Muscle of back (tissue), 11 donors: ENCODE data around the gene MUC5B. TPM values are rescaled to one million over a fixed set of nuclear protein-coding genes. Genes with fewer than 3 reads are reported as not detected.
"Not testable (repeated sequence)": the region's sequence is repeated elsewhere in the genome, so short reads cannot be mapped to it uniquely, and the experiment has no call there.

Experiments used
- DNase-seq, 3 donors: peaks; one replicate each; pipeline versions ENCODE4 v3.0.0 to v3.0.0-alpha.2; 2013
- polyA plus RNA-seq, 10 donors: library from polyadenylated mRNA; unstranded; fragments of 120-200 nt; gene quantifications; one replicate each; pipeline ENCODE4 v1.2.1, GENCODE V29; 2013; ENCODE audit not compliant: insufficient read length in 10 of 10

Gene MUC5B
- polyA plus RNA-seq, 10 donors = 0.01 to 0.36 (median 0.03) TPM; not detected in 2

DNA sequence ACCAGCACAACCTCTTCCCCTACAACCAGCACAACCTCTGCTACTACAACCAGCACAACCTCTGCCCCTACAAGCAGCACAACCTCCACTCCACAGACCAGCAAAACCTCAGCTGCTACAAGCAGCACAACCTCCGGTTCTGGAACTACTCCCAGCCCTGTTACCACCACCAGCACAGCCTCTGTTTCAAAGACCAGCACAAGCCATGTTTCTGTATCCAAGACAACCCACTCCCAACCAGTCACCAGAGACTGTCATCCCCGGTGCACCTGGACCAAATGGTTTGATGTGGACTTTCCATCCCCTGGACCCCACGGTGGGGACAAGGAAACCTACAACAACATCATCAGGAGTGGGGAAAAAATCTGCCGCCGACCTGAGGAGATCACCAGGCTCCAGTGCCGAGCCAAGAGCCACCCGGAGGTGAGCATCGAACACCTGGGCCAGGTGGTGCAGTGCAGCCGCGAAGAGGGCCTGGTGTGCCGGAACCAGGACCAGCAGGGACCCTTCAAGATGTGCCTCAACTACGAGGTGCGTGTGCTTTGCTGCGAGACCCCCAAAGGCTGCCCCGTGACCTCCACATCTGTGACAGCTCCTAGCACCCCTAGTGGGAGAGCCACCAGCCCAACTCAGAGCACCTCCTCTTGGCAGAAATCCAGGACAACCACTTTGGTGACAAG lies 34.3 kb upstream of the MUC5B start:
- not testable (repeated sequence) for DNase-seq

DNA sequence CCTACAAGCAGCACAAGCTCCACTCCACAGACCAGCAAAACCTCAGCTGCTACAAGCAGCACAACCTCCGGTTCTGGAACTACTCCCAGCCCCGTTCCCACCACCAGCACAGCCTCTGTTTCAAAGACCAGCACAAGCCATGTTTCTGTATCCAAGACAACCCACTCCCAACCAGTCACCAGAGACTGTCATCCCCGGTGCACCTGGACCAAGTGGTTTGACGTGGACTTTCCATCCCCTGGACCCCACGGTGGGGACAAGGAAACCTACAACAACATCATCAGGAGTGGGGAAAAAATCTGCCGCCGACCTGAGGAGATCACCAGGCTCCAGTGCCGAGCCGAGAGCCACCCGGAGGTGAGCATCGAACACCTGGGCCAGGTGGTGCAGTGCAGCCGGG lies 33.0 kb upstream of the MUC5B start:
- DNase-seq = not testable (repeated sequence)

DNA sequence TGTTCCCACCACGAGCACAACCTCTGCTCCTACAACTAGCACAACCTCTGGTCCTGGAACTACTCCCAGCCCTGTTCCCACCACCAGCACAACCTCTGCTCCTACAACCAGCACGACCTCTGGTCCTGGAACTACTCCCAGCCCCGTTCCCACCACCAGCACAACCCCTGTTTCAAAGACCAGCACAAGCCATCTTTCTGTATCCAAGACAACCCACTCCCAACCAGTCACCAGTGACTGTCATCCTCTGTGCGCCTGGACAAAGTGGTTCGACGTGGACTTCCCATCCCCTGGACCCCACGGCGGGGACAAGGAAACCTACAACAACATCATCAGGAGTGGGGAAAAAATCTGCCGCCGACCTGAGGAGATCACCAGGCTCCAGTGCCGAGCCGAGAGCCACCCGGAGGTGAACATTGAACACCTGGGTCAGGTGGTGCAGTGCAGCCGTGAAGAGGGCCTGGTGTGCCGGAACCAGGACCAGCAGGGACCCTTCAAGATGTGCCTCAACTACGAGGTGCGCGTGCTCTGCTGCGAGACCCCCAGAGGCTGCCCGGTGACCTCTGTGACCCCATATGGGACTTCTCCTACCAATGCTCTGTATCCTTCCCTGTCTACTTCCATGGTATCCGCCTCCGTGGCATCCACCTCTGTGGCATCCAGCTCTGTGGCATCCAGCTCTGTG lies 30.9 kb upstream of the MUC5B start:
- DNase-seq = not testable (repeated sequence)

DNA sequence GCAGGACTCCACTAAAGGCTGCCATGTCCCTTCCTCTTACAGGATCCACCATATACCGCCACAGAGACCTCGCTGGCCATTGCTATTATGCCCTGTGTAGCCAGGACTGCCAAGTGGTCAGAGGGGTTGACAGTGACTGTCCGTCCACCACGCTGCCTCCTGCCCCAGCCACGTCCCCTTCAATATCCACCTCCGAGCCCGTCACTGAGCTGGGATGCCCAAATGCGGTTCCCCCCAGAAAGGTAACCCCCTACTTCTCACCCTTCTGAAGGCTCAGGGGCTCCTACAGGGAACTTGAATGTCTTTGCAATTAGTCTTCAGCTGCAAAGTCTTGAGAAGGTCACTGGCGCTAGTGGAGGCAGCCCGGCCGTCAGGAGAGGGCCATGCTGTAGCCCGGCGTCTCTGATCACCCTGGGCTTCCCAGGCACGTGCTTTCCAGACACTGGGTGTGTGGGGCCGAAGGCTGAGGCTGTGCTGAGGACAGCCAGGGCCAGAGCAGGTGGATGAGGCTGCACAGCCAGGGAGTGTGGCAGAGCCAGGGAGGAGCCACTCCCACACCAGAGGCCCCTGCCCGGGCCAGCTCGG lies 30.0 kb upstream of the MUC5B start:
- DNase-seq = no peak

DNA sequence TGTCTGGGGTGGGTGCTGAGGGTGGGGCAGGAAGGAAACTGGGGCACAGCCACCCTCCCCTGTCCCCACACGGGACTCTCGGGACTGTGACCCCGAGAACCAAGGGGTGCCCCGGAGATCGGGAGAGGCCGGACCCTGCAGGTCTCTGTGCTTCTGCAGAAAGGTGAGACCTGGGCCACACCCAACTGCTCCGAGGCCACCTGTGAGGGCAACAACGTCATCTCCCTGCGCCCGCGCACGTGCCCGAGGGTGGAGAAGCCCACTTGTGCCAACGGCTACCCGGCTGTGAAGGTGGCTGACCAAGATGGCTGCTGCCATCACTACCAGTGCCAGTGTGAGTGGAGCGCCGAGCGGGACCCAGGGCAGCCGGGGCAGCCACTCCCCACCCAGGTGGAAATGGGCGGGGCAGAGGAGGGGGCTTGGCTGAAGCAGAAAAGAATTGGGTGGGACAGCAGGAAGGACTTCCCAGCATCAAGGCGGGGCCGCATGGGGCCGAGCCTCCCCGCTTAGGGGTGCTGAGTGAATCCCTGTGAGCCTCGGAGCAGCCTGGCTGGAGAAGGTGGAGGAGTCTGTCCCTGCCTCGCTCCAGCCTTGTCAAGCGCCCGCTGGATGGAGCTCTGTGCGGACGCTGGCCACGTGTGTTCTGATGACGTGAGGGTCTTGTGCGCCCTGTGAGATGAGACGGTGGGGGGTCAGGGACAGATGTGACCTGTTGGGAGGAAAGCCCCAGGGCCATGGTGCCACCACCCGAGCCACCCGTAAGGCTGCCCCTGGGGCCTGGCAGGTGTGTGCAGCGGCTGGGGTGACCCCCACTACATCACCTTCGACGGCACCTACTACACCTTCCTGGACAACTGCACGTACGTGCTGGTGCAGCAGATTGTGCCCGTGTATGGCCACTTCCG lies 29.3 kb upstream of the MUC5B start:
- no peak for DNase-seq

DNA sequence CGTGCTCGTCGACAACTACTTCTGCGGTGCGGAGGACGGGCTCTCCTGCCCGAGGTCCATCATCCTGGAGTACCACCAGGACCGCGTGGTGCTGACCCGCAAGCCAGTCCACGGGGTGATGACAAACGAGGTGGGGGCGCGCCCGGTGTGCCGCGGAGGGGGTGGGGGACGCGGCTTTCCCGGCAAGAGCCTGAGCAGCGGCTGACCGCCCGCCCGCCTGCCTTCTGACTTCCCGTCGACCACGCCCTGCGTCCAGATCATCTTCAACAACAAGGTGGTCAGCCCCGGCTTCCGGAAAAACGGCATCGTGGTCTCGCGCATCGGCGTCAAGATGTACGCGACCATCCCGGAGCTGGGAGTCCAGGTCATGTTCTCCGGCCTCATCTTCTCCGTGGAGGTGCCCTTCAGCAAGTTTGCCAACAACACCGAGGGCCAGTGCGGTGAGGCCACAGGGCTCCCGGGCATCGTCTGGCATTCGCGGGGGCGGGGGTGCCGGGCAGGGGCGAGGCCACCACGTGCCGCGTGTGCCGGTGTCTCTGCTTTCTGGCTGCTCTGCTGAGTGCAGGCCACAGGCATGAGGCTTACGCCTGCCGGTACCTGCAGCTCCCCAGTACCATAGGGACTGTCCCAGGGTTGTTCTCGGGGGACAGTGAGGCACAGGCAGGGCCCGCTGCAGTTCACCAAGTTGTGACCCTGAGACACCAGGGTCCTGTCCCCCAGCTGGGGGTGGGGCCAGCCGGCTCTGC lies 28.5 kb upstream of the MUC5B start:
- DNase-seq = no peak

DNA sequence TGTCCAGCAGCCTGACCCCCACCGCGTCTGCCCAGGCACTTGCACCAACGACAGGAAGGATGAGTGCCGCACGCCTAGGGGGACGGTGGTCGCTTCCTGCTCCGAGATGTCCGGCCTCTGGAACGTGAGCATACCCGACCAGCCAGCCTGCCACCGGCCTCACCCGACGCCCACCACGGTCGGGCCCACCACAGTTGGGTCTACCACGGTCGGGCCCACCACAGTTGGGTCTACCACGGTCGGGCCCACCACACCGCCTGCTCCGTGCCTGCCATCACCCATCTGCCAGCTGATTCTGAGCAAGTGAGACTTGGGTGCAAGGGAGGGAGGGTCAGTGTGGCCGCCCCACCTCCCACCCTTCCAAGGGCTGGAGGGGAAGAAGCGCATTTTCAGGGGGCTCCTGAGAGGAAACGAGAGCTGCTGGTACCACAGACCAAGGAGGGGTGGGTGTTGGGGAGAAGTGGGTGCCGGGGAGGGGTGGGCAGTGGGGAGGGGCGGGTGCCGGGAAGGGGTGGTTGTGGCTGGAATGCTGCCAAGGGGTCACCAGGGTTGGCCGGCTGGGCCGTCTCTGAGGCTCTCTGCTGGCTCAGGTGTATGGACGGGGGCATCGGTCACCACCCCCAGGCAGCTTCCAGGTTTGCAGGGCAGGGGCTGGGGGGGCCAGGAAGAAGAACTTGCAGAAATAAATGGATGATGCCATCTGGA lies 27.7 kb upstream of the MUC5B start:
- no peak for DNase-seq

DNA sequence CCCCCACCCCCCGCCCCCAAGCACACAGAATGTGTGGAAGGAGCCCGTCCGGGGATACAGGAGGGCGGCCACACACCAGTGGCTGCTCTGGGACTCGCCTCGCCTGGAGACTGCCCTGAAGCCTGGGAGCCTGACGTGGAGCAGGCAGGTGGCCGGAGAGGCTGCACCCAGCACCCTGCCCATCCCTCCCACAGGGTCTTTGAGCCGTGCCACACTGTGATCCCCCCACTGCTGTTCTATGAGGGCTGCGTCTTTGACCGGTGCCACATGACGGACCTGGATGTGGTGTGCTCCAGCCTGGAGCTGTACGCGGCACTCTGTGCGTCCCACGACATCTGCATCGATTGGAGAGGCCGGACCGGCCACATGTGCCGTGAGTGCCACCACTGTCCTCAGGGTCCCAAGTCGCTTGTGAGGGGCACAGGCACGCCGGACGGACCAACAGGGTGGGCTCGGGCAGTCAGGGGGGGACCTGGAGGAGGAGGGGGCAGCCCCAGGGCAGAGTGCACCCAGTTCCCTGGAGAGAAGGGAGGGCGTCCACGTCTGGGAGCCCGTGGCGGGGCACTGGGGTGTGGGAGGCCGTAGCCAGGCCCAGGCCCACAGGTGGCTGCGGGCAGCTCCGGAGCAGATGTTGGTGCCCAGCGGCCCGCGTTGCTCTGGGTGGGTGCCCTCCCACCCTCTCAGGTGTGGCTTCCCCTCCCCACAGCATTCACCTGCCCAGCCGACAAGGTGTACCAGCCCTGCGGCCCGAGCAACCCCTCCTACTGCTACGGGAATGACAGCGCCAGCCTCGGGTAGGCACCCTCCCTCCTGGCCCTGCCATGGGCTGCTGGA lies 27.0 kb upstream of the MUC5B start:
- DNase-seq = no peak

DNA sequence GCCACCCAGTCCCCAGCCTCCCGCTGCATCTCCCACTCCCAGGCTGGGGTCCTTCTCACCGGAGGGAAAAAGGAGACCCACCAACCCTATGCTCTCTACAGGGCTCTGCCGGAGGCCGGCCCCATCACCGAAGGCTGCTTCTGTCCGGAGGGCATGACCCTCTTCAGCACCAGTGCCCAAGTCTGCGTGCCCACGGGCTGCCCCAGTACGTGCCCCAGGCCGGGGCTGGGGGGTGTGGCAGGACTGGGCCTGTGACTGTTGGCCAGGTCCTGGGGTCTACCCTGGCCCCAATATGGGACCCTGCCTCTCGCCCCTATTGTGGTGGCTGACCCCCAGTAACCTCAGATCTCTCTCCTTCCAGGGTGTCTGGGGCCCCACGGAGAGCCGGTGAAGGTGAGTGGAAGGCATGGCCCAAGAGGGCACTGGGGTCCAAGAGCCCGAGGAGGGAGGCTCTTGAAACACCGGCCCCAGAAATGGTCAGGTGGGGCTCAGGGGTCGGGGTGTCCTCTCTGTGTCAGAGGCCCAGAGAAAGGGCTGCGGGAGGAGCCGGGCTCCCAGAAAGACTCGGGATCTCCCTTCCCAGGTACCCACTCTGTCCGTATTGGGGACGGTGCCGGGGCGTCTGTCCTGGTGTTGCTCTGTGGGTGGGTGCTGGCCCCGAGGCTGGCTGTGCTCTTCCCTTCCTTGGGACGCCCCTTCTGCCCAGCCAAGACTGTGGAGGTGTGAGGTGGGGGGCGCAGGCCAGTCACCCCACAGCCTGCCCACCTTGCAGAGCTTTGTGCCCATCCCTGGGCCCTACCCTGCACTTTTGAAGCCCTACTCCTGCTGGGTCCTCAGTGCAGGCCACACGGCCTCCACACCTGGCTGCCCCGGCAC lies 26.1 kb upstream of the MUC5B start:
- DNase-seq = no peak

DNA sequence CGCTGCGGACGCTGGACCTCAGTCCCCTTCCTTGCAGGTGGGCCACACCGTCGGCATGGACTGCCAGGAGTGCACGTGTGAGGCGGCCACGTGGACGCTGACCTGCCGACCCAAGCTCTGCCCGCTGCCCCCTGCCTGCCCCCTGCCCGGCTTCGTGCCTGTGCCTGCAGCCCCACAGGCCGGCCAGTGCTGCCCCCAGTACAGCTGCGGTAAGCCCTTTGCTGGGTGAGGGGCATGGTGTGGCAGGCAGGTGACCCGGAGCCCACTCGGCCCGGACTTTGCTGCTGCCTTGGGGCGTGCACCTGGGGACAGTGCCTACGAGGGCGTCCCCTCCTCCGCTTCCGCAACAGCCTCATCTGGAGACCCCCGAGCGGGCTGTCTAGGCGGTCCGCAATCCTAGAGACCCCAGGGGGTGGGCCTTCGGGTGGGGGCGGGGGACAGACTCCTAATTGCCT lies 25.4 kb upstream of the MUC5B start:
- DNase-seq = no peak

DNA sequence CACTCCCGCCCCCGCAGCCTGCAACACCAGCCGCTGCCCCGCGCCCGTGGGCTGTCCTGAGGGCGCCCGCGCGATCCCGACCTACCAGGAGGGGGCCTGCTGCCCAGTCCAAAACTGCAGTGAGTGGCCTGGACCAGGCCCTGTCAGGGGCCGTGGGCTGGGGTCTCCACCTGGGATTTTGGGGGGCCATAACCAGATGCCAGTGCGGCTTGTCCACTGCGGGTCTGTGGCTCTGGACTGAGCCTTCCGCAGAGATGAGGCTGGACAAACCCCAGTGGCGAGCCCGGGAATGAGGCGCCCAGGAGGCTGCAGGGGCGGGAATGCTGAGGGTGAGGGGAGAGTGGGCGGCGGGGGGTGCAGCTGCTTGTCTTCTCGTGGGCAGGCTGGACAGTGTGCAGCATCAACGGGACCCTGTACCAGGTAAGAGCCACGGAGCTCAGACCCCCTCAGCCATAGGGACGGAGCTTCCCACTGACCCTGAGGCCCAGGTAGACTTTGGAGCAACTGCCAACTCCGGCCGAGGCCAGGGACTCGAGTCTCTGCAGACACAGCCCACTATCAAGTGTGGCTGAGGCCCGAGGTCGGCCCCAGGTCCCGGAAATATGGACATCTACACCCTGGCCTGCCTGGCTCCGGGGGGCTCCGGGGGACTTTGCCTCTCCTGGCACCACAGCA lies 24.8 kb upstream of the MUC5B start:
- DNase-seq = no peak

DNA sequence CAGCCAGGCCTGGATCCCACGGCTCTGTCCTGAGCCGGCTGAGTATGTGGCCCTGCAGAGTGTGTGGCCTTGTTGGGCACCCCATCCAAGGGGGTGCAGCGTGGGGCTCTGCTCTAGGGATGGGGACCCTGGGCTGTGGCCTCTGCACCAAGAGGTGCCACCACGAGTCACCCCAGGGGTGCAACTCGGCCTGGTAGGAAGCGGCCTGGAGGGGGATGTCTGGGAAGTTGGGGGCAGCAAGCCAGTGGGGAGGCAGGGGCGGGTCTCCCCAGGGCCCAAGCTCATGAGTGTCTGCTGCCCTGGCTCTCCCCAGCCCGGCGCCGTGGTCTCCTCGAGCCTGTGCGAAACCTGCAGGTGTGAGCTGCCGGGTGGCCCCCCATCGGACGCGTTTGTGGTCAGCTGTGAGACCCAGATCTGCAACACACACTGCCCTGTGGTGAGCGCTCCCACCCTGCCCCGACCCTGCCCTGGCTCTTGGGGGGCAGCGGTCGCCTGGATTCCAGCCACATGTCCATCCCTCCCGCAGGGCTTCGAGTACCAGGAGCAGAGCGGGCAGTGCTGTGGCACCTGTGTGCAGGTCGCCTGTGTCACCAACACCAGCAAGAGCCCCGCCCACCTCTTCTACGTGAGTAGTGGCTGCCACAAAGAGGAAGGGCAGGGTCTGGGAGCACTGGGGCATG lies 24.2 kb upstream of the MUC5B start:
- no peak for DNase-seq

DNA sequence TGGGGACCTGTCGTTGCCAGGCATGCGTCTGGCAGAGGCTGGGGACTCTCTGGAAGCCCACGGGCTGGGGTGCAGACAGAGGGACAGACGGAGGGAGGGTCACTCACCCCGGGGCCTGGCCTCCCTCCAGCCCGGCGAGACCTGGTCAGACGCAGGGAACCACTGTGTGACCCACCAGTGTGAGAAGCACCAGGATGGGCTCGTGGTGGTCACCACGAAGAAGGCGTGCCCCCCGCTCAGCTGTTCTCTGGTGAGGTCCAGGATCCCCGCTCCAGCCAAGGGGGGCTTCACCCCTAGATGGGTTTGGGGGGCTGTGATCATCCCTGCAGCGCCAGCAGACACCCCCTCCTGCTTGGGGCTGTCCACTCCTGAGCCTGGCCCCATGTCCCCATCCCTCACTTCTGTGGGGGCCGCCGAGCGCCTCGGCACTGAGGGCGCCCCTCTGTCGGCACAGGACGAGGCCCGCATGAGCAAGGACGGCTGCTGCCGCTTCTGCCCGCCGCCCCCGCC lies 23.6 kb upstream of the MUC5B start:
- DNase-seq = no peak

DNA sequence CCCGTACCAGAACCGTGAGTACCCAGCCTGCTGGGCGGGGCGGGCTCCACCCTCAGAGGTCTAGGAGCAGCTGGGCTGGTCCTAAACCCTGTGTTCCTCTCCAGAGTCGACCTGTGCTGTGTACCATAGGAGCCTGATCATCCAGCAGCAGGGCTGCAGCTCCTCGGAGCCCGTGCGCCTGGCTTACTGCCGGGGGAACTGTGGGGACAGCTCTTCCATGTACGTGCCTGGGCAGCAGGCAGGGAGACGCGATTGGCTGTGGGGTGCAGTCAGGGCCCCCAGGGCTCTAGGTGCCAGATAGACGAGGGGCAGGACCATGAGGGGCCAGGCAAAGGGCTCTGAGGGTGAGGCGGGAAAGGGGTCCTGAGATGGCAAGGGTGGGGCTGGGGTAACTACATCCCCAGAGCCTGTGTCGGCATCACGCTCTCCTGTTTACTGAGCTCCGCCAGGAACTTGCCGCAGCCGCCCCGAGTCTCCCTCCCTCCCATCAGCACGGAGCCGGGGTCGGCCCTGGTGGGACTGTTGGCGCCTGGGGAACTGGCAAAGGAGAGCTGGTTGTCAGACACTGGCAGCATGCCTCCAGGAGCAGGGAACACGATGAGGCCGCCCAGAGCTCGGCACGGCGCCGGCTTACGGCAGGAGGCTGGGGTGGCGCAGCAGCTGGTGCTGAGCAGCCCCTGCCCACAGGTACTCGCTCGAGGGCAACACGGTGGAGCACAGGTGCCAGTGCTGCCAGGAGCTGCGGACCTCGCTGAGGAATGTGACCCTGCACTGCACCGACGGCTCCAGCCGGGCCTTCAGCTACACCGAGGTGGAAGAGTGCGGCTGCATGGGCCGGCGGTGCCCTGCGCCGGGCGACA lies 22.9 kb upstream of the MUC5B start:
- no peak for DNase-seq

DNA sequence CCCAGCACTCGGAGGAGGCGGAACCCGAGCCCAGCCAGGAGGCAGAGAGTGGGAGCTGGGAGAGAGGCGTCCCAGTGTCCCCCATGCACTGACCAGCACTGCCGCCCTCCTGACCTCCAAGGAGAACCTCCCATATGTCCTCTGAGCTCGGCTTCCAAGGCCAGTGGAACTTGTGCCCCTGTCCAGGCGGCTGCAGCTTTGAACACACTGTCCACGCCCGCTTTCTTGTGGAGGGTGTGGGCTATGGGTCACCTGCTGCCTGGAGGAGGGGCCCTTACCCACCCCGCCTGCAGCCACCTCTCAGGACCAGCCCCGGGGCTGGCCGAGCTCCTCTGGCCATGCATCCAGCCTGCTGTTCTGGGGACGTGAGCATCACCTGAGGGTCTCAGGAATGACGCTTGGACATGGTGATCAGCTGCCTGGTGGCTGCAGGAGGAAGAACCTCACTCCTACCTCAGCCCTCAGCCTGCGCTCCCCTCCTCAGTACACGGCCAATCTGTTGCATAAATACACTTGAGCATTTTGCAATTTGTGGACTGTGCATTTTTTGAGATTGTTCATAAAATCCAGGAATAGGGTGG lies 22.2 kb upstream of the MUC5B start:
- DNase-seq = no peak
